HG03095 (cell line): ENCODE results near the gene EIF2B1.

Source experiments
- ATAC-seq: cut with Tn5 transposase; IDR thresholded peaks from one replicate; pipeline ENCODE4 v1.9.1; 2021; ENCODE audit warnings: moderate library complexity; ENCODE audit not compliant: unreplicated experiment

The EIF2B1 gene

GRCh38 chr12:123571343-123571813, 62.1 kb downstream of the EIF2B1 start:
- ATAC-seq, result no peak
